NCI-H2029 treated with DMSO at 0.1 percent for 48 hours (cell line): ENCODE data around the gene HEYL.
A peak's percentile ranks its signal among the peaks of the same experiment; 100 is the strongest.

ENCODE experiments used
- DNase-seq: peaks from one replicate; lab custom pipeline; 2025; lab: John Stamatoyannopoulos, UW

Gene HEYL

DNA sequence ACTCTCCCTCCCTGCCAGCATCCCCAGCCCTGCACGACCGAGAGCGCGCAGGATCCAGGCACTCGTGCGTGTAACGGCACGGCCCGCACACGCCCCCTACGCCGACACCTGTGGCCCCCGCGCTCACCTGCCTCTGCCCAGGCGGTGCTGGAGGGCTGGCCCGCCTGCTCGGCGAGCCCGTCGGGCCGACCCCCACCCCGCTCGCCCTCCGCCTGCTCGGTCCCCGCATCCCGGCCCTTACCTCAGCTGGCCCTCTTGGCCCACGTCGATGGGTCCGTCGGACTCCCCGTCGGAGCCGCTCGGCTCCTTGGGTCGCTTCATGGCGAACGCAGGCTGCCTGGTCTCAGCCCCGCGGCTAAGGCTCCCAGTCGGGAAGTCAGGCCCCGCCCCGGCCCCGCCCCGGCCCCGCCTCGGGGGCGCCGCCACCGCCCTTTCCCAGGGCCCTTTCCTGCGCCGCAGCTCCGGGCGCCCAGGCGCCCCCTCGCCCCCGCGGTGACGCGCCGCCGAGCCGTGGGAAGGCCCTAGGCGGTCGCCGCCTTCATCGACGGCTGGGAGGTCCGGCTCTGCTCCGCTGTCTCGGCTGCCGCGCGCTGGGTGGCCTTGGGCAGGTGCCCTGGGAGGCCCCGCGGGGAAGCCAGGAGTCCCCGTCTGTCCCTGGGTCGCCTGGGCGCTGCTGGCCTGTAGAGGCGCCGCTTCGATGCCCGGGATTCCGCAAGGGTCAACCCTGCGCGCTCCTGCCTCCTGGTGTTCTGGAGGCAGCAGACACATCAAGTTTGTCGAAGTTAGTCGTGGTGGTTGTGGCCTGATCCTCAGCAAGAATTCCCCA is at the start of gene HEYL:
Gene HEYL (minus strand): TSS at position 339 of the 826 bp plus-strand sequence. CDS start 18 bp downstream, at position 321.
- peak; percentile 94 for DNase-seq

DNA sequence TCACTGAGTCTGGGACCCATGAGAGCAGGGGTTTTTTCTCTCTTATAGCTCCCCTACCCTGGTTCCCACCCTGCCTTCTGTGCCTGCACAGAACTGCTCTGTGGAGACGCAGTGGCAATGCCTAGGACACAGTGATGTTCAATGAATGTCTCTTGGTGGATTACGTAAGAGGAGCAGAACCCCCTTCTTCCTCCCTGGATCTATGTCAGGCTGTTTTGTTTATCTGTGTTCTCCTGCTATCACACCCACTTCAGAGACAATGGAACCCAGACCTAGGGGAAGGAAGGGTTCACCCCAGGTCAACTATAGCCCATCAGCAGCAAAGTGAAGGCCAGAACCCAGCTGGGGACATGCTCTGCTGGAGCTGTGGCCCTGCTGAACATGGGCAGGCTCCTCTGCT is 49.8 kb upstream of the HEYL start:
- no peak for DNase-seq

DNA sequence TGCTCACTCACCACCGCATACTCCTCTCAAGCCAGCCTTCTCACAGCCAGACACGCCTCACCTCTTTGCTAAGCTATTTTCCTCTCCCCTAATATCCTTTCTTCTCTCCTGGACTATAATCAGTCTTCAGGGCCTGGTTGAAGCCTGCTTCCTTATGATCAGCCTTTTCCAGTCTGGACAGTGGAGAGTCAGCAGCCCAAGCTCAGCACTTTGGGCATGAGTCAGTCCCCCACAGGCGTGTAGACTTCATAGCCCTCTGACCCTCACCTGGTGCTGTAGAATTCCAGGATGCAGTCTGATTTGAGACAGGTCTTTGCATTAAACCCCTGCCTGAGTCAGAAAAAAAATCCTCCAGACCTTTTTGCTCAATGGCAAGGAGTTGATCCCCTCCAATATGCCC is 49.3 kb upstream of the HEYL start:
- DNase-seq: no peak

DNA sequence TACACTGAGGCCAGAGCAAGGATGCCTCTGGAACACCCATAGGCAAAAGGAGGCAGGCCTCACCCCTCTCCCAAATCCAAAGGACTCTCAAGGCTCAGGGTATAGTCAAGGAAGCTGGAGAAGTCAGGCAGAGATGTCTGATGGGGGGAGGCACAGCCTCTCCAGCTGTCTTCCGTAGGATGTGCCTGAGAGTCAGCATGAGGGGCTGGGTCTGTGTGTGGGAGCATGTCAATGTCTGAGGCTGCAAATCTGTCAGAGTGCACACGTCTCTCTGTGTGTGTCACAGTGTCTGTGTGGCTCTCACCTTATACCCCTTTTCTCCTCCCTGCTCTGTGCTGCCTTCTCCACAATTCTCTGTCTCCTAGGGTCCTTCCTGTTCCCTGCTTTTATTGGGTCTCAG is 47.8 kb upstream of the HEYL start:
- DNase-seq: no peak

DNA sequence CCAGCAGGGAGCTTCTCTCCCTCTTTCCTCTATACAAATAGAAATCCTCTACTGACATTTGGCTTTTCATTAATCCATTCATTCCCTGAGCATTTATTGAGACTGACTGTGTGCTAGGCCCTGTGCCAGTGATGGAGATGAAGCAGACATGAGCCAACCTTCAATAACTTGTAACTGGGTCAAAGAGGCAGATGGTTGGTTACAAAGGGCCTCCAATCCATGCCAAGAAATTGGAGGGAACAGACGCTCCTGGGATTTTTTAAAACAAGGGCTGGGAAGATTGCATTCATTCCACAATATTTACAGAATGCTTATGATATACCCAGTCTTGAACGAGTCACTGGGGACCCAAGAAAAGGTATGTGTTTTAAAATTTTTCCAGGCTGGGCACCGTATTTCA is 45.6 kb upstream of the HEYL start:
- no peak for DNase-seq

DNA sequence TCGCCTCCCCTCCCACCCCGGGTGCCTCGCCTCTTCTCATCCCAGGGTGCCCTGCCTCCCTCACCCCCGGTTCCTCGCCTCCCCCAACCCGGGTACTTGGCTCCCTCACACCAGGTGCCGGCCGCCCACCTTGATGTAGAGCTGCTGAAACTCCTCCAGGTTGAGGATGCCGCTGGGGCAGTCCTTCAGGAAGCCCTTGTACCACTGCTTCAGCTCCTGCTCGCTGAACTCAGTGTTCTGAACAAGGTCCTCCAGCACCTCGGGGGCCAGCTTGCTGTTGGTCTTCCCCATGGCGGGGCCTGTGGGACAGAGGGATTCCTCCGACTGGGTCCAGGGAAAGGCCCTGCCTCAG is 44.8 kb upstream of the HEYL start:
- no peak for DNase-seq

DNA sequence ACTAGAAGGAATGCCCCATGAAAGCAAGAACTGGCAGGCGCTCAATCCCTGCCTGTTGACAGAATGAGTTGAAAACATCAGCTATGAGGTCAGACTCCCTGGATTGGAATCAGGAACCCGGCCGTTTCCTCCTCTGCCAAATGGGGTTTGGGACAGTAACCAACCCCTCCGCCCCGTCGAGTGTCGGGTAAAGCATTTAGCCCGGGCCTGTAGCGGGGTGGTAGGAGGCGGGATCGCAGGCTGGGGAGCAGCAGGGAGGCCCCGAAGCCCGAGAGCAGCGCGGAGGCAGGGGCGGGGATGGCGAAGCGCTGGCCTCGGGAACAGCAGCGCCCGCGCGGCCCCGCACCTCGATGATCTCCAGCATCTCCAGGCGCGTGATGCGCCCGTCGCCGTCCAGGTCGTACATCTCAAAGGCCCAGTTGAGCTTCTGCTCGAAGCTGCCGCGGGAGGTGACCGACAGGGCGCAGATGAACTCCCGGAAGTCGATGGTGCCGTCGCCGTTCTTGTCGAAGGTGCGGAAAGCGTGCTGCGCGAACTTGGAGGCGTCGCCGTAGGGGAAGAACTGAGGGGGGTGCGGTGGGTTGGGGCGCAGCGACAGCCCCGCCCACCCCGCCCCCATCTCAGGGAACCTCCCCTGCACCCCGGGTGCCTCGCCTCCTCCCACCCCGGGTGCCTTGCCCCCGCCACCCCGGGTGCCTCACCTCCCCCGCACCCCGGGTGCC is 44.3 kb upstream of the HEYL start:
- DNase-seq: no peak

DNA sequence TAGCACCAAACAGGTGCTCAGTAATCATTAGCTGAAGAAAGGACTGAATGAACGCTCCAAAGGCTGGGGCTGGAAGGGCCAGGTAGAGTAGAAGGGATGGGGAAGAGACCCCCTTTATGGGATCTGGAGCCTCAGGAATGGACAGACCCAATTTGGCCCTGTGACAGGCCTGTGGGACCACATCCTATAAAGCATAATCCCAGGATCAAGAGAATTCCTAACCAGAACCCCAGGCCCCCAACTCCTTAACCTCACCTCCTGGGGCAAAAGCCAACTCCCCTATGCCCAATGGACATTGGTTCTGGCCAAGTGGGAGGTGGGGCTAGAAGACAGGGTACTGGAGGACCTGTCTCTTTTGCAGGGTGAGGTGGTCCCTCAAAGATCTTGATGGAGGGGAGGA is 42.6 kb upstream of the HEYL start:
- no peak for DNase-seq

DNA sequence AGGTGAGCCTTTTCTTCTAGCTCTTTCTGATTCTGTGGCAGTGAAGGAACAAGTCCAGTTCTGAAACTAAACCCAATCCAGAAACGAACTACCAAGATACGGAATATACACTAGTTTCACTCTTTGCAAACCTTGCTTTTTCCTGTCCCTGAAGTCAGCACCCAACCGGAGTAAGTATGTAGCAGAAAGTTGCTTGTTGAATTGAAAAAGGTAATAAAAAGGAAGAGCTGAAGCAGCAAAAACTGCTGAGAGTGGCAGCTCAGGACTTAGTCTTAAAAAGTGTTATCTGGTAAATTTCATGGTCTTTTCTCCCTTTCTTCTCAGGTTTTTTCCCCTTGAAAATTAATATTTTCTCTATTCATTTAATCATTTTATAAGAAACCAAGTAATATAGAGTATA is 41.9 kb upstream of the HEYL start:
- DNase-seq: no peak

DNA sequence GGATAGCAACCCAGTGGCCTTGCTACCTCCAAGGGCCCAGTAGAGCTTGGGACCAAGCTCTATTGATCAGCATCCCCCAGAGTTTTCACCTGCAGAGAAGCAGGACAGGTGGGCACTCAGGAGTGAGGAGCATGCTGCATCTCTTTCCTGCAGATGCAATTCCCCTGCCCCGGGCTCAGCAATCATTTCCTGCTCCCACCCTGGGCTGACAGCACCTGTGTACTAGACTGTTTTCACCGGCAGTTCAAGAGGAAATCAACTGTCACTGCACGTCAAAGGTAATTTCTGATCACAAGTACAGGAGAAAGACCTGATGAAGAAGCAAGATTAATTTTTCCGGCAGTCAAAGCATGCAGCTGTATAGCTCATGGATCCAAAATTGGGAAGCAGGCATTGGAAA is 41.3 kb upstream of the HEYL start:
- DNase-seq: no peak

DNA sequence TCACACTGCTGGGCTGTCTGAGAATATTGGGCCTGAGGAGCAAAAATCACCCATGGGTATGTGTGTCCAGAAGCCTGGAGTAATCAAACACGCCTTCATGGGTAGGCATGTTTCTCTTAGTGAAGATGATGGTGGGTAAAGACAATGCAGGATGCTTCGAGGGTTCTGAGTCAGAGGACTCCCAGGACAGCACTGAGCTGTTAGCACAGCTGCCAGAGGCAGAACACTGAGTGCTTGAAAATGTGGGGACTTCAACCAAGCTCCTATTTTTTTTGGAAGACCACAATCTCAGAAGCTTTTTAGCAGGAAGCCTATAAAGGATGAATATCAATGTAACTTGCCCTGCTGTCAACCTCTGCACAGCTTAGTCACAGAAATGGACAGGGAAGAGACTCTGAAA is 40.4 kb upstream of the HEYL start:
- DNase-seq: no peak

DNA sequence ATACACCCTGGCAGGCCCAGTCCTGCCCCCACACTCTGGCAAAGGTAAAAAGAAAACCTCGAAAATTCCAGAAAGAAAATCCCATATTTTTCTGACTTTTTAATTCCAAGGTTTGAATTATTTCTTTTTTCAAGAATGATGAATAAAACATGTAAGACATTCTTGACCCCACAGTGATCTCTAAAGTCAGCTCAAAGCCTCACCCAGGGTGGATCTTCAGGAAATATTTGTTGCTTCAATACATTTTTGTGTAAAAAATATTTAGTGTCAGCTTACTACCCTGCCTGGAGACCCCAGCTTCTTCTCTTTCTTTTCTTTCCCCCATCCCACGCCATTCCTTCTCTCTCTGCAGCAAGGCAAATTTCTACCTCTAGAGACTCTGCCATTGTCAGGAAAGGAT is 39.4 kb upstream of the HEYL start:
- no peak for DNase-seq

DNA sequence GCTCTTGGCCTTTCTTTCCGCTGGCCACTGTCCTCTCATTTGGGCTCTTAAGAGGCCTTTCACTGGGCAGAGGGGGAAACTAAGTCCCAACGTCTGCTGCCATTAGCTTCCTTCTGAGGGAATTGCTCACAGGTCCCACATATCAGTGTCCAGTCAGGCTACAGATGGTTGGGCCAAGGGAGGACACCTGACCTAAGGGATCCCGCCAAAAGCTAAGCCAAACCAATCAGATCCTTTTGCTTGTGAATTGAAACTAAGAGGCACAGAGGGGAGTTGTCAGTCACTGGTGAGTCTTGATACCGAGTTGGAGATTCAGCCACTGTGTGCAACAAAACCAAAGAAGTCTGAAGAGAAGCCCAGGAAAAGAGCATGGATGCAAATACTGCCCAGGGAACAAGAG is 38.2 kb upstream of the HEYL start:
- DNase-seq: no peak

DNA sequence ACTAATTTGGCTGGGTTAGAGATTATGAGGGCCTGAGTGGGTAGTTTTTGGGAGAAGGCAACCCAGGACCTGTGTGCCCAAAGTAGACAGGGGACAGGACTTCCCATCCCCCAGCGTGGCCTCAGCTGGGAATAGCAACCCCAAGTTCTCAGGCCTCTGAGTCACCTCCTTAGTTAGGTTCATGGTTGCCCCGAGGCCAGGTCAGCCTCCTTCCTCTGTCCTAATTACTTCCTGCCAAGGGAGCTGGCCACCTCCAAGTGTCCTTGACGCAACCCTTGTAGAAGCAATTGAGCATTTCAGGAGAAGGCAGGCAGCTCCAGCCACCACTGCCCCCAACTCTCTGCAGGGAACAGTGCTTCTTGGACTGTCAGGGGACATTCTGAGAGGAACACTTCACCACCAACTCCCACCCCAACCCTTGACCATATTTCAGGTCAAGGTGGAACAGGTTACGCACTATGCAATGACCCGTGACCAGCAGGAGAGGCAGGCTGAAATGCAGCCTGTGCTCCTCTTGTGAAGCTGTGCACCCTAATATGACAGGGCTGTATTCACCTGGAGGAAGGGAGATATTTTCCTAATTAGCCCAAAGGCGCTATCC is 37.6 kb upstream of the HEYL start:
- no peak for DNase-seq

DNA sequence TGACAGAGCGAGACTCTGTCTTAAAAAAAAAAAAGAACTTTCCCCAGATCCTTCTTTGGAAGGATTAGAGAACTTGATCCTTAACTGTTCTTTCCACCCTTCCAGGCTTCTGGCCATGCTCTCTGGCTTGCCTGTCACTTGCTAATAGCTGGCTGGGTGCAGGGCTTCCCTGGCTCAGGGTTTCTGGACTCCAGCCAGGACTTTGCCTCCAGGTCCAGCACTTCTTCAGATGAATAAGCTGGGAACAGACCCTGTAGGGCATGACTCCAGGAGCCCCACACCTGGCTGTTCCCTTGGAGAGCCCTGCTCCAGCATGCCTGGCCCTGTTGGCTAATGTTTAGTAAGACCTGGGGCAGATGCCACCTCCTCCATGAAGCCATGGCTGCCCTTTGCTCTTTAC is 35.8 kb upstream of the HEYL start:
- DNase-seq: peak; percentile 99

DNA sequence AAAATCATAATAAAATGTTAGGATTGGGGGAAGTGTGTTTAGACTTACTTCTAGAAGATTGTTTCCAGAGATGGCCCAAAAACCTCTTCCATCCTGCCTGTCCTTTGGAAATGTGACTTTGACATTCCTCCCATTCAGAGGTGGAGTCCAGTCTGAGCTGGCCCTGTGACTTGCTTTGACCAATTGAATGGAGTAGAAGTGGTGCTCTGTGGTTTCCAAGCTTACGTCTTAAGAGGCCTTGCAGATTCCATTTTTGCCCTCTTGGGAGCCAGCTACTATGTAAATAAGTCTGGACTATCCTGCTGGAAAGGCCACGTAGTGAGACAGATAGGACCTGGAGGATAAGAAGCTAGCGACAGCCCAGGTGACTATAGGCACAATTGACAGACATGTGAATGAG is 33.8 kb upstream of the HEYL start:
- DNase-seq: no peak

DNA sequence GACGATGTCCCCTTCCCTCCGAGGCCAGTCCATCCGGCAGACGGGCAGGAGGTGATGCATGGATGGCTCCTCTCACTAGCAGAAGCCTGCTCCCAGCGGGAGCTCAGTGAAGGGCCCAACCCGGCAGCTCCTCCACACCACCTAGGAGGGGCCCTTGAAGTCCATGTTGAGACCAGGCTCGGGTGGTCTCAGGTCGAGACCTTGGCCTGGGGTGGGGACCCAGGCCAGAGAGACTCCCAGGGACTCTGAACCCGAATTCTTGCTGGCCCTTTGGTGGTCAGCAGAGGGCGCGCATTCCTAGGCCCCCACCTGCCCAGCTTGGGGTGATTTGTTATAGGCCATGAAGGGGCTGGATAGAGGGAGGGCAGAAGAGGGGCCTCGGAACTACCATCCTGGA is 33.1 kb upstream of the HEYL start:
- DNase-seq: no peak

DNA sequence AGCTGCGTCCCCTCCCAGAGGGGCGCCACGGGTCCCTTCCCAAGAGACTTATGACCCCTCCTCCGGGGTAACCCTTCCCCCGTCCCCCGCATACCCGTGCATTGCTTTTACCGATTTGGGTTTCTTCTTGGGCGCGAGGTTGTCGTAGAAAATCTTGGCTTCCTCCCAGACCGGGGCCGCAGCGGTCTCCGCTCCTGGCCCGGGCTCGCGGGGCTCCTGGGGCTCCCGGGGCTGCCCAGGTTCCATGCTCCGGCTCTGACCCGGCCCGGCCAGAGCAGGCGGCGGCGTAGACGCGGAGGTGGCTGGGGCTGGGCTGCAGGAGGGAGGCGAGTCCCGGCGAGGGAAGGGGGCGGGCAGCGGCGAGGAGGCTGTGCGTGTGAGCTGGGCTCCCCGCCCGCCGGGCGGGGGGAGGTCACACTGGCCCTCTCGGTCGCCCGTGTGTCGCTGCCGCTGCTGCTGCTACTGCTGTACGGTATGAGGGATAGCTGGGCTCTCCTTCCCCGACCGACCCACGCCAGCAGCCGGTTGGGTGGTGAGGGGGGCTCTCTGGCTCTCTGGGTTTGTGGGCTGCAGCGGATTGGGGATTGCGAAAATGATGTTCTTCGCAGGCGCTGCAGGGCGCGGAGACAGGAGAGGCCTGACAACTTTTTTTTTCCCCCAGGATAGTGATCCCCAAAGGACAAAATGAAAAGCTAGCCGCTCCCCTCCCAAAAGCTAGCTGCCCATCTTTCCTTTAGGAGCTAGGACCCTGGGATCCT is 32.5 kb upstream of the HEYL start, which contains the start of gene NT5C1A:
Gene NT5C1A (minus strand): TSS at position 315 of the 758 bp plus-strand sequence. CDS start 69 bp downstream, at position 246.
- DNase-seq: no peak

DNA sequence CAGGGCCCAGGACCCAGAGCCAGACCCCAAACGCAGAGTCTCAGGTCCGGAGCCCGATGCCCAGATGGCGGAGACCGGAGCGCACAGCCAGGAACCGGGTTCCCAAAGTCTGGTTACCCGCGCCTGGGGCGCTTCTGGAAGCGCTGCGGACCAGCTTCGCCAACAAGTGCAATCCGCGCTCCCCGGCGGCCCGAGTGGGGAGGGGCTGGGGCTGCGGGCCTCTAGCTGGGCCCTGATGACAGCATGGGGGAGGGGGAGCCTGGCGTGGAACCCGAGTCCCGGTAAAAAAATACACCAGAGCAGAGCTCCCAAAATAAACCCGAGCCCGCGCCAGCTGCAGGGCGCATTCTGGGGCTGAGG is 32.0 kb upstream of the HEYL start:
- no peak for DNase-seq

DNA sequence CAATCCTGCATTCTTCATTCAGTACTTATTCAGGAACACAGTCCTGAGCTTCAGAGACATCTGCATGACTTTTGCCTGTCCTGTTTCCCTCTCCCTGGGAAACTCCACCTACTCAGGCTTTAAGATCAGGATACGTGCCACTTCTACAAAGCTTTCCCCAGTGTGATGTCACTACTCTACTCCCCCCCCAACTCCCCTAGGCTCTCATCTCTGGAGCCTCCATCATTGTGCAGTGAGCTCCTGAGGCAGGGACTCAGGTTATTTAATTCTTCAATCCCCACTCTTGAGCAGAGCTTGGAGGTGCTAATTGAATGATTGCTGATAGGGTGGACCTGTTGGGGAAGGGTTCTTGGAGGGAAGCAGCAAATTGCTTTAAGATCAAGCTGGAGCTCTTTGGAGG is 31.2 kb upstream of the HEYL start:
- no peak for DNase-seq

DNA sequence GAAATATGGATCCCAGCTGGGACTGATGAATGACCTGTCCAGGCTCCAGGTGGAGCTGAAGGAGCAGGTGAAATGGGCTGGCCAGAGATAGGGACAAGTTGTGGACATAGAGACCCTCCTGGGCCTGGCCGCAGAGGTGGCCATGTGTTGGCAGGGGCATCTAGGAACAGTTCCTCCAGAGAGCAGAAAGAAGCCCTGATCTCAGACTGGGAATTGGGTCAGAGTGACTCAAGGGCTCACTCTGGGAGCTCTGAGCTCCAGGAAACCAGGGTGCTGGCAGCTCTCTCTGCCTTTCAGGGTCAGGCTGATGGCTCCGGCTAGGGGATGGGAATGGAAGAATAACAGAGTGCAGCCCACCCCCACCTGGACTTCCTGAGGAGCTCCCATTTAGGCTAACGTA is 29.5 kb upstream of the HEYL start:
- no peak for DNase-seq

DNA sequence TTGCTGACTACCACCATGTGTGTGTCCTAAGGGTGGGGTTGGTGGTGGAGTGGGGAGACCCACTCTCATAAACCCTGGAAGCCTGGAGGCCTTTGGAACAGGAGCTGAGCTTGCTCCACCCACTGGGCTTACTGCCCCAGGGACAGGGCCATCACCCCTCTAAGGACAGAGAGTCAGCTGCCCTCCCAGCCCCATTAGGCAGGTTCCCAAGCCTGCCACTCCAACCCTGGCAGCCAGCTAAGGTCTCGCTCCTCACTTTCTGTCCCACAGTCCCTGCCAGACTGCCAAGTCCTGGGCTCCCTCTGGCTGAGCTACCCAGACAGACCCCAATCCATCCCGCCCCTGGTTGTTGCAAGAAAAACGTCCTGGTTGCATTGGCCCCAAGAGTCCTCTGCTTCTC is 28.7 kb upstream of the HEYL start:
- no peak for DNase-seq

DNA sequence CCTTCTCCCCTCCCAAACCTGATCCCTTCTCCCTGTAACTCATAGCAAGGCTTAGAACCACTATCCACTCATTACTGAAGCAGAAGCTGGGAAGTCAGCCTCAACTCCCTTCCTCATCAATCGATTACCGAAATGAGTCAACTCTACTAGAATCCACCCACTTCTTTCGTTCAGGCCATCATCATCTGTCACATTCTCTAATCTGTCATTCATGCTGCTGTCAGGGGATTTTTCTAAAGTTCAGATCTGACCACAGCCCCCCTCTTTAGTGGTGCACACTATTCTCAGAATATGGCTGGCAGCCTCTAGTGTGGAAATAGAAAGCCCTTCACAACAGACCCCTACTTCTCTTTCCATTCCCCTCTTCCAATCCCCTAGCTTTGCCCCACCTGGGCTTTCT is 27.3 kb upstream of the HEYL start:
- DNase-seq: no peak
